Central memory CD8-positive, alpha-beta T cell (primary cell): Measurements from ENCODE around the gene TRAFD1.

Source experiments
- ATAC-seq: fragments of 150-1000 bp; cut with Tn5 transposase; replicated peaks from 2 replicates; pipeline ENCODE4 v1.10.0; 2022; ENCODE audit warnings: mild to moderate bottlenecking, moderate FRiP score, moderate number of reproducible peaks; ENCODE audit not compliant: poor library complexity, severe bottlenecking; ENCODE audit errors: extremely low read depth
- DNase-seq, 2 donors: peaks; one replicate each; pipeline ENCODE4 v3.0.0; 2021; ENCODE audit warnings: low spot score in 2 of 2
- H3K27ac Mint-ChIP-seq: one replicate; pipeline ENCODE4 v1.8.0; 2022; ENCODE audit warnings: low read depth, mild to moderate bottlenecking, moderate library complexity, mixed read lengths
- H3K27me3 Mint-ChIP-seq: one replicate; pipeline ENCODE4 v1.8.0; 2022; ENCODE audit warnings: mixed read lengths
- H3K36me3 Mint-ChIP-seq: one replicate; pipeline ENCODE4 v1.8.0; 2022; ENCODE audit warnings: mild to moderate bottlenecking, moderate library complexity, mixed read lengths; ENCODE audit not compliant: insufficient read depth
- H3K4me1 Mint-ChIP-seq: one replicate; pipeline ENCODE4 v1.8.0; 2022; ENCODE audit warnings: mixed read lengths
- H3K4me3 Mint-ChIP-seq: one replicate; pipeline ENCODE4 v1.8.0; 2022; ENCODE audit warnings: mild to moderate bottlenecking, moderate library complexity, mixed read lengths
- H3K9me3 Mint-ChIP-seq: one replicate; pipeline ENCODE4 v1.8.0; 2022; ENCODE audit warnings: mixed read lengths

The TRAFD1 gene

DNA sequence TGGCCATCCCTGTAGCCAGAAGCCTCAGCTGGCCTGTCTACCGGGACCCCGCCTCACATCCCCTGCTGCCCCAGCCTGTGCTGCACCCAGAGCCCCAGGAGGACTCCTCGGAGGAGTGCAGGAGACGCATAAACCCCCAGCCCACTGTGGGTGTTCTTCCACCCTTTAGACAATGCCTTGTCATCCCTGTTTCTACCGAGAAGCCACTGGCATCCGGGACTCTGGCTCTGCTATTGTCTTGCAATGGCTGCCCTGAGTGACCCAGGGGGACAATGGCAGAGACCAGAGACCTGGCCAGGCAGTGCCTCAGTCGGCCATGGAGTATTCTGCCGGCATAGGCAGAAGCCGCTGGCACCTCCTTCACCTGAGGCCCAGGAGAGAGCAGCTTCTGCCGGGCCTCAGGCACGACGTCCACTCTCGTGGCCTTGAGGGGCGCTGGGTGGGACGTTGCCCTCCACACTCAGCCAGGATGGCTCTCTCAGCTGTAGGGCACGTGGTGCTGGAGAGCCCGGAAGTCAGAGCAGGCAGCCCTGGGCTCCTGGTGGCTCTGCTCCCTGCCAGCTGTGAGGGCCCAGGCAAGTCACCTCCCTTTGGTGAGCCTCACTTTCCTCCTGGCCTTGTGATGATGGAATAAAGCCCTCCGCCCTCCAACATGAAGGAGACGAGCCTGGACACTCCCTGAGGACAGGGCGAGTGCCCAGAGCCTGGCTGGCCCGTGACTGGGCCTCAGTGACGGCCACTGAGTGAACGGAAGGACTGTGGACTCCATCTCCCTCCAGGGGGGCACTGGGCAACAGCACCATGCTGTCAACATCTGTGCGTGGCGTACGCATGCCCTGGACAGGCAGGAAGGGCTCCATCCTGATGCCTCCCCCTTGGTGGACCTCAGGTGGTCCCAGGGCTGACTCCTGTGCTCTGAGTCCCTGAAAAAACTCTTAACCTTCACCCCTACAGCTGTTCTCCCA is 41.0 kb downstream of the TRAFD1 start:
- Mint-ChIP-seq H3K27me3 (no peaks in the 10 kb centered on the region), H3K9me3 (no peaks in the 10 kb centered on the region), H3K27ac (peak overlapping the region; percentile 46), H3K4me1 (peaks cover 8% of the 10 kb centered on the region), H3K36me3 (peaks cover 18% of the 10 kb centered on the region), H3K4me3 (no peak overlapping the region)
- no peak for DNase-seq
- no peak for ATAC-seq

DNA sequence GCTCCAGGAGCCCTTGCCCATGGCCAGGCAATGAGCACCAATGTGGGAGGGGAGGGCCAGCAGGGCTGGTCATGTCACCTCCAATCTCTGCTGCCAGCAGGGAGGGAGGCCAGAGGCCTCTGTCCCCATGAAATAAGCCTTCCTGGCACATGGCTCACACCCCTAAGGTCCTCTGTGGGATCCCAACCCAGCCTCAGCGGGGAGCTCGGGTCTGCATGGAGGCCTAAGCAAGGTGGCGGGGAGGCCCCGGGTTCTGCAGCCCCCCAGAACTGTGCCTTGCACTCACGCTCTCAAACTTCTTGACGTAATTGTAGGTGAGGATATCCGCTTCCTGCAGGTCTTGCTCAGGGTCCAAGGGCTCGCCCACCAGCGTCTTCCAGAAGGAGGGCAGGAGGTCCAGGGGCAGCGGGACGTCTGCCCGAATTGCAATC is 41.7 kb downstream of the TRAFD1 start:
- Mint-ChIP-seq H3K27me3 (no peaks in the 10 kb centered on the region), H3K27ac (peak overlapping the region; percentile 46), H3K36me3 (peaks cover 16% of the 10 kb centered on the region), H3K9me3 (no peaks in the 10 kb centered on the region), H3K4me1 (peaks cover 8% of the 10 kb centered on the region), H3K4me3 (no peak overlapping the region)
- ATAC-seq (no peak), DNase-seq (no peak)

DNA sequence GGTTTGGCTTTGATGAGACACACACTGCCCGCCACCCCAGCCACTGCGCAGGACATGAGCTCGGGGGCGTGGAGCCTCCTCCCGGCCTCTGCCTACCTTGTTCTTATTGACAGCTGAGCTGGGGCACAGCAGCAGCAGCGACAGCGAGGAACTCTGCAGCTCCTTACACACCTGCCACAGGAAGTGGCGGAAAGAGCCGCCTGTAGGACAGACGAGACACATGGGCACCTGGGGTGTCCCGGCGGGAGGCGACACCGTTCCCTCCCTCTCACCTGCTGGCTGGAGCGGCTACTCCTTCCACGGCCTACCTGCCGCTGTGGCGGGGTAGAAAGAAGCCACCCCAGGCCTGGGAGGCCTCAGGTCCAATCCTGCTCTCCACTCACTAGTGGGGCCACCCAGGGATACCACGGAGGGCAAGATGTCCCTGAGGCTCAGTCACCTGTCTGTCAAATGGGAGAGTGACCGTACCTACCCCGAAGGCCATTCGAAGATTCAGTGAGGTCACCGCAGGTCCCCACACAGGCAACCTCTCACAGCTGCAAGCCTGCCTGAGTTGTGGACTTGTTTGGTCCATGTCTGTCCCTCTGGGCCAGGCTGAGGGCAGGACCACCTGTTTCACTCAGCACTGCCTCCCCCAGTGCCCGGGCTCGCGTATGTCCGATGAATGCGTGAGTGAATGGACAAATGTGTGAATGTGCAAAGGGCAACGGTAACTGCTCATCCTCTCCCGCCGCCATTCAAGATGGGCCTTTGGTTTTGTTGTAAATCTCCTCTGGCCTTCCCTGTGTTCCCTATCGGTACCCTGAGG is 42.6 kb downstream of the TRAFD1 start:
- ATAC-seq (no peak), DNase-seq (no peak)
- H3K36me3 Mint-ChIP-seq: peaks cover 20% of the 10 kb centered on the region
- peaks cover 8% of the 10 kb centered on the region for H3K4me1 Mint-ChIP-seq
- H3K27ac Mint-ChIP-seq: peak overlapping the region; percentile 55
- H3K4me3 Mint-ChIP-seq: no peak overlapping the region
- H3K9me3 Mint-ChIP-seq: no peaks in the 10 kb centered on the region
- H3K27me3 Mint-ChIP-seq: no peaks in the 10 kb centered on the region

DNA sequence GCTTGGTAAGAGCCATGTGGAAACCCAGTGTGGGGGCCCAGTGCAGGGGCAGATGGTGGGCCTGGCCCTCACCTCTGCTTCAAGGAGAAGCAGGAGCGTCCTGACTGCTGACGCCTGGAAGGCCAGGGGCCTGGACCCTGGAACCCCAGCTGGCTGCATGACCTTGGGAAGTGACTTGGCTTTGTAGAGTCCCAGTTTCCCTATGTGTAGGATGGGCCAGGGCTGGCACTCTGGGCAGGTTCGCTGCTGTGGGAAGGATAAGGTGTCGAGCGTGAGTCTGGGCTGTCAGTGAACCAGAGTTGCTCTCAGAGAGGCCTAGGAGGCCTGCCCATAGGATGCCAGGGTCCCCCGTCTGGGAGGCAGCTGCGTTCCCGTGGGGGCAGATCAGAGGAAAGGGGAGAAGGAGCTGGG is 43.2 kb downstream of the TRAFD1 start:
- DNase-seq: no peak
- no peak for ATAC-seq
- Mint-ChIP-seq H3K9me3 (no peaks in the 10 kb centered on the region), H3K27me3 (no peaks in the 10 kb centered on the region), H3K4me3 (no peak overlapping the region), H3K4me1 (peaks cover 8% of the 10 kb centered on the region), H3K27ac (peak overlapping the region; percentile 55), H3K36me3 (peaks cover 22% of the 10 kb centered on the region)

DNA sequence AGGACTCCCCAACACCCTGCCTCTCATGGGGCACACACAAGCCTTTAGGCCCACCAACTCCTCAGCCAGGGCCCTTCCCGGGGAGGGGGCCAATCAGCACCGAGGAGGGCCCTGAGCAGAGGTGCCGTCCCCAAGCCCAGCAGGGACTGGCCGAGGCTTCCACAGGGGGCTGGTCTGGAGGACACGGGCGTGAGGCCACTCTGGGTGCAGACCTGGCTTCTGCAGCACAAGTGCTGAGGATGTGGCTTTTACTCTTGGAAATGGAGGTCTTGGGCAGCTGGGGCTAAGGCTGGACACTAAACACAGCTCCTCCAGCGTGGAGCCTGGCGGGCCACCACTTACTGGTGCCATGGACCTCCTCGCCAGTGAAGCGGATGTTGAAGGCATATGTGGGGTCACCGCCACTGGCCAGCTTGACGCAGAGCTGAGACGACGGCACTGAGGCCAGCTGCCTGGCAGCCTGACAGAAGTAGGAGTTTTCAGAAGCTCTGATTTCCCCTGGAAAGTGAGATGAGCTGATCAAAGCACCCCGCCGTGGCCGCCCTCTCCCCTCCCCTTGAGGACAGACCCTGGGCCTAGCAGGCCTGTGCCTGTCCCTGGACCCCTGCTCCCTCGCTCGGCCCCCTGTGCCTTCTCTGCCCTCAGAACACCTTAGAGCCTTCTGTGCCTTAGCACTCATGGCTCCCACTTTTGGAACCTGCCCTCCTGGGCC is 44.0 kb downstream of the TRAFD1 start:
- ATAC-seq: no peak
- no peak overlapping the region for H3K4me3 Mint-ChIP-seq
- H3K36me3 Mint-ChIP-seq: peaks cover 21% of the 10 kb centered on the region

DNA sequence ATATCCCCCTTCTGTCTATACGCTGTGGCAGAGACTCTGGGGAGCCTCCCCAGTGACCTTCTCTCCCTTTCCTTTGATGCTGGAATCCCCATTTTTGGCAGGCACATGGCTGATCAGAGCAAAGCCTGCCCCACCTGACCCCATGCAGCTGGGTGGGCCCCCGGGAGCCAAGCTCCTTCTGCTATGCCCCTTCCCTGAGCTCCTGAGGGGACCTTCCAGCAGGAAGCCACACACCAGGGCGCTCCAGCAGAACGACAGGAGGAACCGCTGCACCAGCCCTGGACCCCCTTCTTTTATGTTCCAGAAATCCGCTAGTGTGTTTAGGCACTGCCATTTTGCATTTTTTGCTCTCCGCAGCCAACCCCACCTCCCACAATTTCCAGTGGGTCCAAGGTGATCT is 44.6 kb downstream of the TRAFD1 start:
- peaks cover 21% of the 10 kb centered on the region for H3K36me3 Mint-ChIP-seq
- no peaks in the 10 kb centered on the region for H3K27me3 Mint-ChIP-seq
- no peak for DNase-seq
- ATAC-seq: no peak
- H3K4me3 Mint-ChIP-seq: no peak overlapping the region
- peaks cover 8% of the 10 kb centered on the region for H3K4me1 Mint-ChIP-seq
- no peaks in the 10 kb centered on the region for H3K9me3 Mint-ChIP-seq
- peak overlapping the region; percentile 83 for H3K27ac Mint-ChIP-seq

More for the DNA sequence above, 44.0 kb downstream of the TRAFD1 start:
- Mint-ChIP-seq H3K4me1 (peaks cover 8% of the 10 kb centered on the region), H3K27me3 (no peaks in the 10 kb centered on the region), H3K9me3 (no peaks in the 10 kb centered on the region), H3K27ac (peak overlapping the region; percentile 83)
- no peak for DNase-seq

DNA sequence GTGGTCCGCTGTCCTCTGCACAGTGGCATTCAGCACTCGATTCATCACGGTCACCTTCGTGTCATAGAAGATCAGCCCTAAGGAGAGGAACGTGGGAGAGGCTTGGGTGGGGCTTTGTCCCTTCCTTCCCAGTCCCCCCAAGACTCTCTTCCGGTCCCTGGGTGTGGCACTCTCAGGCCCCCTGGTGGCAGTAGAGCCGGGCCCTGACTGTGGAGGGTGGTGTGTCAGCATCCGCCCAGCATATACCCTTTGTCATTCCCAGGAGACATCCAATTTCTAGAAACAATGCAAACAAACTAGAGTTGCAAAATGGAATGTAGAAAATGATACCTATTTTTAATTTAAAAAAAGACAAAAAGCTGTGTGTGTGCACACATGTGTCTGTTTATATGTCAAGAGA is 45.0 kb downstream of the TRAFD1 start:
- peak overlapping the region; percentile 83 for H3K27ac Mint-ChIP-seq

DNA sequence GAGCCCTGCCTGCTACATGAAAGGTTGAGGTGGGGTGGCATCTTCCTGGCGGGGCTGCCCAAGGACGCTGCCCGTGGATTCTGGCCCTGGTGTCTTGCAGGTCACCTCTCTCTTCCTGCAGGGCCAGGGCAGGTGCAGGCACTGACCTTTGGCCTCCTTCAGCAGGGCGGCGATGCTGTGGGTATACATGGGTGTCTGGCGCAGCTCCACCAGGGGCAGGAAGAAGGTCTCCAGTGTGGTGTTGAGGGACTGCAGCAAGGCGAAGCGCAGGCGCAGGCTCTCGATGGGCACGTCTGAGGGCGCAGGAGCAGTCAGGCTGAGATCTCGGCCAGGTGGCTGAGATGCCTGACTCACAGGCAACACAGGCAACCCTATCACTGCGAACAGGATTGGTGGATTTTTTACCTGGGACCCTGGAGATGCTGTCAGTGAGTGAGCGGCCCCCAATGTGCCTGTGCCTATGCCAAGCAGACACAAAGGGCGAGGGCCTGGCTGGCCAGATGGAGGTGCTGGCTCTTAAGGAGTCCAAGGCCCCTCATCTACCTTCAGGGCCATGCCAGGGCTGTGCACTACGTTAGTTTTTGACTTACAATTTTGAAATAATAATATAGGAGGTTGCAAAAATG is 45.7 kb downstream of the TRAFD1 start:
- H3K36me3 Mint-ChIP-seq: peaks cover 24% of the 10 kb centered on the region
- no peak overlapping the region for H3K27ac Mint-ChIP-seq
- peaks cover 8% of the 10 kb centered on the region for H3K4me1 Mint-ChIP-seq
- no peaks in the 10 kb centered on the region for H3K9me3 Mint-ChIP-seq
- no peak overlapping the region for H3K4me3 Mint-ChIP-seq
- no peaks in the 10 kb centered on the region for H3K27me3 Mint-ChIP-seq
- DNase-seq: no peak
- no peak for ATAC-seq

More for the DNA sequence above, 45.0 kb downstream of the TRAFD1 start:
- DNase-seq: no peak
- ATAC-seq: no peak
- Mint-ChIP-seq H3K27me3 (no peaks in the 10 kb centered on the region), H3K4me3 (no peak overlapping the region), H3K36me3 (peaks cover 24% of the 10 kb centered on the region), H3K4me1 (peaks cover 8% of the 10 kb centered on the region), H3K9me3 (no peaks in the 10 kb centered on the region)

DNA sequence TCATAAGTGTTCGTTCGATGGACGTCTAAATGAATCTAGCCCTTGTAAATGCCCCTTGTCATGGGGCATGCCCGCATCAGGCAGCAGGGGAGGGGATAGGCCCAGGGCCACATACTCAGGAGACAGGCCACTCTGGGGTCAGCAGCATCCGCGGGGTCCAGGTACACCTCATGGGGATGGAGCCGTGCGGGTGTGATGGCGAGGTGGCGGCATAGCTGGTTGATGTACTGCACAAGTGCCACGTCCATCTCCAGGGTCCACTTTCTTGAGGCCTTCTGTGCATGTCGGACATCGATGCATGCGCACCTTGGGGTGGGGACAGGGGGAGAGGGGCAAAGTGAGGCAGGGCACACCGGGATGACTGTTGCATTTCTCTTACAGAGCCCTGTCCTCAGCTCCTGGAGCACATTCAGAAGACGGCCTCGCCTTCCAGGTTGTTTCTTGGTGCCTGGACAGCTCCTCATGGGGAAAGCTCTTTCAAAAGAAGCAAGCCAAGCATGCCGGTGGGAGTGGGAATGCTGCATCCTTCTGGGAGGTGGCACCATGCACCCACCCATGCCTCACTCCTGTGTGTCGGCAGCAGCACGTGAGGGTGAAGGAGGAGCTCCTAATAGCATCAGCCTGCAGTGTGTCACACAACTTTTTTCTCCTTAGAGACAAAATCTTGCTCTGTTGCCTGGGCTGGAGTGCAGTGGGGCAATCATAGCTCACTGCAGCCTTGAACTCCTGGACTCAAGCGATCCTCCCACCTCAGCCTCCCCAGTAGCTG is 47.4 kb downstream of the TRAFD1 start:
- no peak overlapping the region for H3K4me3 Mint-ChIP-seq
- H3K27me3 Mint-ChIP-seq: no peaks in the 10 kb centered on the region
- peaks cover 8% of the 10 kb centered on the region for H3K4me1 Mint-ChIP-seq
- DNase-seq: no peak
- H3K36me3 Mint-ChIP-seq: peaks cover 25% of the 10 kb centered on the region
- no peak for ATAC-seq
- H3K27ac Mint-ChIP-seq: no peak overlapping the region
- H3K9me3 Mint-ChIP-seq: no peaks in the 10 kb centered on the region

DNA sequence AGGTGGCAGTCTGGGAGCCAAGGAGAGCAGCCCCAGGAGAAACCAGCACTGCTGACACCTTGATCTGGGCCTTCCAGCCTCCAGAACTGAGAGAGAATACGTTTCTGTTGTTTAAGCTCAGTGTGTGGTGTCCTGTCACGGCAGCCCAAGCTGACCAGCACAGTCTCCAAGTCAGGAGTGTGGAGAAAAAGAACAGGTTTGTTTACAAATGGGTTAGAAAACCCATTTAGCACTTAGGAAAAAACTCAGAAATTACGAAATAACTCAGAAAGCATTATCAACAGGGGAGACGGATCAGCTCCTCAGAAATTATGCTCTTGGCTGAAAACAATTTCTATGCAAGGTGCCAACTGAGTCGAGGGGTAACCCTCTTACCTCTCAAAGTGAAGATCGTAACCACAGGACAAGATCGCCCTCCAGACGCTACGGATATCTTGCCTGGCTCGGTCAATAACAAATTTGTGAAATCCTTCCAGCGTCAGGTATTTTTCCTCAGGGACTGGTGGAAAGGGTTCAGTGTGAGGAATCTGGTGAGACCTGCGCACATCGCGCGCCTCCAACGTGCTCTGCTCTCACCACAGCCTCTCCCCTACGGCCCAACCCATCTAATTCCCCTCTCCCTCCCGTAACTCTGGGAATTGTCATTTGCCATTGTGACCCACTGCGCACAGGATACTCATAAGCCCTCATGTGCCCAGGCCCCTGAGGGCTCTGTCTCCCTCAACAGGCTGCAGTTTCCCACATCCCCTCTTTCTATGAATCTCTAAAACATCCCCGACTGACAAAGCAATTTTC is 50.2 kb downstream of the TRAFD1 start:
- Mint-ChIP-seq H3K4me1 (no peaks in the 10 kb centered on the region), H3K36me3 (peaks cover 27% of the 10 kb centered on the region), H3K4me3 (no peak overlapping the region), H3K27me3 (no peaks in the 10 kb centered on the region), H3K27ac (no peak overlapping the region), H3K9me3 (no peaks in the 10 kb centered on the region)
- DNase-seq (no peak), ATAC-seq (no peak)
